ENCODE measurements around the gene EXOC4. TPM values are rescaled to one million over a fixed set of nuclear protein-coding genes. Genes with fewer than 3 reads are reported as not detected.

EXOC4 gene
- total RNA-seq, 1 donor from 2014 or later, result 67.7 TPM

DNA sequence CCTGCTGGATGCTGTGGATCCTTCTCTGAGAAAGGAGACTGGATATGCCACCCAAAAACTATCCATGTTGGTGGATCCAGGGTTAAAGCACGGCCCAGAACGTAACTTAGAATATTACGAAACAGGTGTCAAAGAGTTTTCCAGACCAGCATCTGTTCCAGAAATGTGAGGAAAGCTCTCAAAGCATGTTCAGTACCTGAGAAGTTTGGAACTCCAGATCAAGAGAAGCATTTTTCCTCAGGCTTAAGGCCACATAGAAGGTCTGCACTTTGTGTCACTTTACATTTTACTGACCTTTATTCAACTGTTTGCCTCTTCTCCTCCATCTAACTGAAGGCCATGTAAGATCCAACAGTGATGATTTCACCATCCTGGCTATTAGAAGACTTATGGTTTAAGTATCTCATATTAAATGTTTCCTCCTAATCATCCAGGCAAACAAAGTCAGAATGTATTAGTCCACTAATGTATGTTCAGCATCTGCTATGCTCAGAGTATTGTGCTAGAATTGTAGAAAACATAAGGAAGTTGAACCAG is 533.6 kb downstream of the EXOC4 start:
- TF ChIP-seq, protein P1, sequence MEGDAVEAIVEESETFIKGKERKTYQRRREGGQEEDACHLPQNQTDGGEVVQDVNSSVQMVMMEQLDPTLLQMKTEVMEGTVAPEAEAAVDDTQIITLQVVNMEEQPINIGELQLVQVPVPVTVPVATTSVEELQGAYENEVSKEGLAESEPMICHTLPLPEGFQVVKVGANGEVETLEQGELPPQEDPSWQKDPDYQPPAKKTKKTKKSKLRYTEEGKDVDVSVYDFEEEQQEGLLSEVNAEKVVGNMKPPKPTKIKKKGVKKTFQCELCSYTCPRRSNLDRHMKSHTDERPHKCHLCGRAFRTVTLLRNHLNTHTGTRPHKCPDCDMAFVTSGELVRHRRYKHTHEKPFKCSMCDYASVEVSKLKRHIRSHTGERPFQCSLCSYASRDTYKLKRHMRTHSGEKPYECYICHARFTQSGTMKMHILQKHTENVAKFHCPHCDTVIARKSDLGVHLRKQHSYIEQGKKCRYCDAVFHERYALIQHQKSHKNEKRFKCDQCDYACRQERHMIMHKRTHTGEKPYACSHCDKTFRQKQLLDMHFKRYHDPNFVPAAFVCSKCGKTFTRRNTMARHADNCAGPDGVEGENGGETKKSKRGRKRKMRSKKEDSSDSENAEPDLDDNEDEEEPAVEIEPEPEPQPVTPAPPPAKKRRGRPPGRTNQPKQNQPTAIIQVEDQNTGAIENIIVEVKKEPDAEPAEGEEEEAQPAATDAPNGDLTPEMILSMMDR (IDR thresholded peaks at IDR 0.05), result no peak
- Mint-ChIP-seq H3K27ac (ENCODE audit: unreplicated experiment) (no peak overlapping the region), H3K4me1 (ENCODE audit: low read depth) (no peaks in the 10 kb centered on the region), H3K4me3 (ENCODE audit: unreplicated experiment) (no peak overlapping the region), H3K27me3 (ENCODE audit: low read depth) (no peaks in the 10 kb centered on the region), H3K9me3 (ENCODE audit: low read depth) (no peaks in the 10 kb centered on the region), H3K36me3 (ENCODE audit: low read depth) (peaks cover 2% of the 10 kb centered on the region)
- no peak for DNase-seq (ENCODE audit: low spot score)

DNA sequence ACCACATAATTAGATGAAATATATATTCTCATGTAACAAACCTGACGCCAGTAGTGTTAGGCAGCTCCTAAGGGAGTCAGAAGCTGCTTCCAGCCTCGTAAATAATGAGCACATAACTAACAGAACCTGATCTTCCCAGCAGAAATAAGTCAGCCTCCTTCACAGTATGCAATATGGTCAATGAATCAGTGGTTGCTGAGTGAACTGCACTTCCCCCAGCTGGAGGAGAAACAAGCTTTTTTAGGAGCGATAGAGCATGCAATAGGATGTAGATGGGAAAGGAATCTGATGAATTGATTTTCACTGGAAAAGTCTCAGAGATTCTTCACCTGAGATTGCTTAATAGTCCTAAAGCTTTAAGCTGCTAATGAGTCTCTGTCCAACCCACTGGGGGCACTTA is 537.1 kb downstream of the EXOC4 start:
- Mint-ChIP-seq H3K27ac (ENCODE audit: unreplicated experiment) (no peak overlapping the region), H3K9me3 (ENCODE audit: low read depth) (no peaks in the 10 kb centered on the region), H3K36me3 (ENCODE audit: low read depth) (peaks cover 2% of the 10 kb centered on the region), H3K4me1 (ENCODE audit: low read depth) (peaks cover 4% of the 10 kb centered on the region), H3K27me3 (ENCODE audit: low read depth) (no peaks in the 10 kb centered on the region), H3K4me3 (ENCODE audit: unreplicated experiment) (no peak overlapping the region)
- no peak for DNase-seq (ENCODE audit: low spot score)
- TF ChIP-seq, protein P1 (IDR thresholded peaks at IDR 0.05), result no peak

DNA sequence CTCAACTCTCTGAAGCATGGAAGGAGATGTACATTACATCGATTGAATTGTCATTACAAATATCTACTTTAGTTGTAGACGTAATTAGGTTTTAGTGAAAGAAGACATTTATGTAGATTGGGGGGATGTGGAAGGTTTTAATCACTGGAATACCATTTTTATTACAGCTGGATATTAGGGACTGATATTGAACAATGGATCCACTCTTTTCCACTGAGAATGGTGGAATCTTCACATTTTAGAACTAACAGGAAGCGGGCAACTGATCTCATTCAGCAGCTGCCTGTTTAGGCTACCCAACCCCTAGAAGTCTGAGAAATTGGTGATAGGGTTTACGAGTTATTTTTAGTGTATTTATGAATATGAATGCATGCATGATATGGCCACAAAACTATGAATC is 538.0 kb downstream of the EXOC4 start:
- DNase-seq (ENCODE audit: low spot score), result no peak
- H3K27ac Mint-ChIP-seq (ENCODE audit: unreplicated experiment), result no peak overlapping the region
- H3K27me3 Mint-ChIP-seq (ENCODE audit: low read depth), result no peaks in the 10 kb centered on the region
- TF ChIP-seq, protein P1 (IDR thresholded peaks at IDR 0.05), result no peak
- no peaks in the 10 kb centered on the region for H3K9me3 Mint-ChIP-seq (ENCODE audit: low read depth)
- H3K4me3 Mint-ChIP-seq (ENCODE audit: unreplicated experiment), result no peak overlapping the region
- peaks cover 2% of the 10 kb centered on the region for H3K36me3 Mint-ChIP-seq (ENCODE audit: low read depth)
- peaks cover 4% of the 10 kb centered on the region for H3K4me1 Mint-ChIP-seq (ENCODE audit: low read depth)

DNA sequence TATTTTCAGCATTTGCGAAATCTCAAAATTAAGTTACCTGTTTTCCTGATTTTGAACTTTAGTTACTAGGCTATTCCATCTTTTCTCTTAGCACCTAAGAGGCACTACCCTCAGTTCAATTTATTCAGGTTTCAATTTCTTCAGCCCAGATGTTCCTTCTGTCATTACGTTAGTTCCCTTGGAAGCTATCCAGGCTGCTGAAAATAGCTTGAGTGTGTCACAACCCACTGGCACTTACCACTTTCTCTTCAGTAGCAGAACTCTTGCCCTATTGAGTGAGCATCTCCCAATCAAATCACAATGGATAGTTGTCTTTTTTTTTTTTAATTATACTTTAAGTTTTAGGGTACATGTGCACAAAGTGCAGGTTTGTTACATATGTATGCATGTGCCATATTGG is 541.6 kb downstream of the EXOC4 start:
- Mint-ChIP-seq H3K27me3 (ENCODE audit: low read depth) (no peaks in the 10 kb centered on the region), H3K27ac (ENCODE audit: unreplicated experiment) (no peak overlapping the region), H3K36me3 (ENCODE audit: low read depth) (no peaks in the 10 kb centered on the region), H3K4me3 (ENCODE audit: unreplicated experiment) (no peak overlapping the region), H3K9me3 (ENCODE audit: low read depth) (no peaks in the 10 kb centered on the region), H3K4me1 (ENCODE audit: low read depth) (peaks cover 4% of the 10 kb centered on the region)
- TF ChIP-seq, protein P1 (IDR thresholded peaks at IDR 0.05), result no peak
- no peak for DNase-seq (ENCODE audit: low spot score)

DNA sequence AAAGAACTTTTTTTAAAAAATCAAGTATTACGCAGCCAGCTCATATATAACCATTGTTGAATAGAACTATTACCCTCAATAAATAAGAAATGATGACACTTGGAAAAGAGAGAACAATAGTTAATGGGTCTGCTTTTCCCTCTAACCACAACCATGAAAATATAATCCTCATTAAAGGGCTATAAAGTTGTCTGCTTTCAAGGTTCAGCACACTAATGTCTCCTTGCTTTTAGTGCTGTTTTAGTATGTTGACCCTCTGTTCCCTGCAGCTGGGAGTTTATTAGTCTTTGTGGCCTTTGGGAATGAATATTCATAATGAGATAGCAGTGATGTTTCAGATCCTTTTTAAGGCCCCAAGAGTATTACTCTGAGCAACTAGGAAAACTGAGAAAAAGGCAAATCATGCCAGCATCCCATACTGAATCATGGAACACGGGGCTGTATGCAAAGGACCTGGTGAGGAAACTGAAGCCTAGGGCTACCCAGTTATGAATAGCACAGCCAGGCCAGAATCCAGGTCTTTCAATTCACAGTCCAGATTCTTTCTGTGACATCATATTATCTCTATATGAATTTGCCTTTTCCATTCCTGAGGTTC is 542.3 kb downstream of the EXOC4 start:
- DNase-seq (ENCODE audit: low spot score), result no peak
- H3K27me3 Mint-ChIP-seq (ENCODE audit: low read depth), result no peaks in the 10 kb centered on the region
- H3K27ac Mint-ChIP-seq (ENCODE audit: unreplicated experiment), result no peak overlapping the region
- H3K36me3 Mint-ChIP-seq (ENCODE audit: low read depth), result no peaks in the 10 kb centered on the region
- no peak overlapping the region for H3K4me3 Mint-ChIP-seq (ENCODE audit: unreplicated experiment)
- peaks cover 4% of the 10 kb centered on the region for H3K4me1 Mint-ChIP-seq (ENCODE audit: low read depth)
- TF ChIP-seq, protein P1 (IDR thresholded peaks at IDR 0.05), result no peak
- no peaks in the 10 kb centered on the region for H3K9me3 Mint-ChIP-seq (ENCODE audit: low read depth)

All from chondrocyte (in vitro differentiated cells).